SIG-M5 (cell line): ENCODE data around the gene GGT6.
"Not testable (repeated sequence)": the region's sequence is repeated elsewhere in the genome, so short reads cannot be mapped to it uniquely, and the experiment has no call there.

Source experiments
- DNase-seq: peaks from one replicate; lab custom pipeline; 2025; lab: John Stamatoyannopoulos, UW

The GGT6 gene, protein sequence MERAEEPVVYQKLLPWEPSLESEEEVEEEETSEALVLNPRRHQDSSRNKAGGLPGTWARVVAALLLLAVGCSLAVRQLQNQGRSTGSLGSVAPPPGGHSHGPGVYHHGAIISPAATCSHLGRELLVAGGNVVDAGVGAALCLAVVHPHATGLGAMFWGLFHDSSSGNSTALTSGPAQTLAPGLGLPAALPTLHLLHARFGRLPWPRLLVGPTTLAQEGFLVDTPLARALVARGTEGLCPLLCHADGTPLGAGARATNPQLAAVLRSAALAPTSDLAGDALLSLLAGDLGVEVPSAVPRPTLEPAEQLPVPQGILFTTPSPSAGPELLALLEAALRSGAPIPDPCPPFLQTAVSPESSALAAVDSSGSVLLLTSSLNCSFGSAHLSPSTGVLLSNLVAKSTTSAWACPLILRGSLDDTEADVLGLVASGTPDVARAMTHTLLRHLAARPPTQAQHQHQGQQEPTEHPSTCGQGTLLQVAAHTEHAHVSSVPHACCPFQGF

DNA sequence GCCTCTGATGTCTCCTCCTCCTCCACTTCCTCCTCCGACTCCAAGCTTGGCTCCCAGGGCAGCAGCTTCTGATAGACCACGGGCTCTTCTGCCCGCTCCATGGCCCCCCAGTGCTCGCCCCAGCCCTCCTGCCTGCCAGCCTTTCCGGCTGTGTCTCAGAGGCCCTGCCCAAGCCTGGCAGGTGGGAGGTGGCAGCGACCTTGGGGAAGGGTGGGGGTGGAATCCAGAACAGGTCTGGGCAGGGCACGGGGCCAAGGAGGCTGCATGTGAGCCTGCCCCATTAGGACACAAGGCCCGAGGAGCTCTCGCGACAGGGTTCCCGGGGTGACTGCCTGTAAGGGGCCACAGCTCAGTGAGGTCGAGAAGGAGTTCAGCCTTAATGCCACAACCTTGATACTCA, at the start of gene GGT6:
GGT6 (minus strand) TSS at position 157 of the 400 bp plus-strand sequence; CDS start at position 101, 56 bp downstream.
- no peak for DNase-seq

DNA sequence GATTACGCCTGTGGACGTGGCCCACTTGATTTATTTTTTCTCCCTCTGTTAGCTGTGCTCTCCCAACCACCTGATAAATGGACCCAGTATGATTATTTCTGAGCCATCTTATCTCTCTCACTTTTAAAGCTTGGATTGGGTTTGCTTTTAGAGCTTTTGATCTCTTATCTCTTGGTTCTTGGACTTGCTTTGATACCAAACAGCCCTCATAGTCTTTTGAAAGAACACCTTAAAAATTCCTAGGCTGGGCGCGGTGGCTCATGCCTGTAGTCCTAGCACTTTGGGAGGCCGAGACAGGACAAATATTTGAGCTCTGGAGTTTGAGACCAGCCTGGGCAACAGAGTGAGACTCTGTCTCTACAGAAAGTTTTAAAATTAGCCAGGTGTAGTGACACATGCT, 49.8 kb upstream of the GGT6 start:
- no peak for DNase-seq

DNA sequence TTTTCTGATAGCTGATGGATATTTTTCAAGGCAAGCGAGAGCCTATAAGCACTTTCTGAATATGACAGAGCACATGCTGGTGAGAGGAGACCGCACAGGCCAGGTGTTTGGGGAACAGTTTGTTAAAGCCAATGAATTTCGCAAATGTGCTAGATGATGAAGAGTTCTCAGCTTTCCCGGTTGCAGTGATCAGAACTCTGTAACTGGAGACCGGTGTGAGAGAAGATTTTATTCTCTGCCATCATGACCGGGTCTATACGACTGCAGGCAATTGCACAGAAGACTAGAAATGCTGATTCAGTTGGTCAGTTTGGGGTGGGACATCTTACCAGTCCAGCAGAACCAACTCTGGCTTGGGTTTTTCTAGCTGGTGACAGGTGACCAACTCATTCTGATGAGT, 49.4 kb upstream of the GGT6 start:
- no peak for DNase-seq

DNA sequence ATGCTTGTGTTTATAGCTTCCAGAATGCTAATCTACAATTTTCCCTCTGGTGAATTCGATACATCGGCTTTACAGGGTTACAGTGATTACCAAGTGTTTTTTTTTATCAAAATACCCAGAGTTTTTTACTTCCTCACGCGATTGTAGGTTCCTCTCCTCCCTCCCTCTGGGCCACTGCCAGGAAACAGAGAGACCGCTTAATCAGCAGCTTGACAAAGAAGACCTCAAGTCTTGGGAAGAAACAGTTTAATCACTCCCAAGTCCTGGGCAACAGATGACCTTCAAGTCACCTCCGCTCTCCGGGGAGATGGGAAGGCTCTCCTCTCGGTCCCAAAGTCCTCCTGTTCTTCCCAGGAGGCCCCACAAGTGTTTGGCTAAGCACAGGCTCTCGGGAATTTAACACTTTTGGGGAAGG, 47.4 kb upstream of the GGT6 start:
- DNase-seq = no peak

DNA sequence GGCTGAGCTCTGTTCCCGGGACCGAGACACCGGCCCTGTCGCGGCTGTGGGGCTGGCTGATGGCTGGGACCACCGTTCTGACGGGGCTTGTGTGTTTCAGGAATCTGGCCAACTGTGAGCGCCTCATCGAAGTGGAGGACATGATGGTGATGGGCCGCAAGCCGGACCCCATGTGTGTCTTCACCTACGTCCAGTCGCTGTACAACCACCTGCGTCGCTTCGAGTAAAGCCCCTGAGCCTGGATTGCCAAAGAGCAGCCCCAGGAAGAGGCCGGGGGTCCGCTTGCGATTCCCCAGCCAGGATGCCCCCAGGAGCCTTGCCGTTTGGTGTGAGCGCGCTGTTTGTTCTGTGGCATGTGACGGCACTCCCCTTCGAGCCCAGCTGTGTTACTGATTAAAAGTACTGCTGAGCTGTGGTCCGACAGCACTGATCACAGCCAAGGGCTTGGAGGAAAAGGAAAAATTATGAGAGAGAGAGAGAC, 46.9 kb upstream of the GGT6 start:
- no peak for DNase-seq

DNA sequence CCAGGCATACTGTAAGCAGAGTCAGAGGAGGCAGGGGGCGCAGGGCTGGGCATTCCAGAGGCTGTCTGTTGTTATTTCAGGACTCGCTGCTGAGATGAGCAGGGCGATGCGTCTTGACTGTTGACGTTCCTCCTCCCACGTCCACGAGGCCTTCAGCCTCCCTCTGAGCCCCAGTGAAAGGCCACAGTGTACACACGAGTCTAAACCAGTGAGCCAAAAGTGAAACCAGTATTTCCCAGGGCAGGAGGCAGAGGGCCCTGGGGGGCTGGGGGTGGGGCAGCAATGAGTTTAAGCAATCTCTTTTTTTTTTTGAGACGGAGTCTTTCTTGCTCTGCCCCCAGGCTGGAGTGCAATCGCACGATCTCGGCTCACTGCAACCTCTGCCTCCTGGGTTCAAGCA, 45.4 kb upstream of the GGT6 start:
- DNase-seq = no peak

DNA sequence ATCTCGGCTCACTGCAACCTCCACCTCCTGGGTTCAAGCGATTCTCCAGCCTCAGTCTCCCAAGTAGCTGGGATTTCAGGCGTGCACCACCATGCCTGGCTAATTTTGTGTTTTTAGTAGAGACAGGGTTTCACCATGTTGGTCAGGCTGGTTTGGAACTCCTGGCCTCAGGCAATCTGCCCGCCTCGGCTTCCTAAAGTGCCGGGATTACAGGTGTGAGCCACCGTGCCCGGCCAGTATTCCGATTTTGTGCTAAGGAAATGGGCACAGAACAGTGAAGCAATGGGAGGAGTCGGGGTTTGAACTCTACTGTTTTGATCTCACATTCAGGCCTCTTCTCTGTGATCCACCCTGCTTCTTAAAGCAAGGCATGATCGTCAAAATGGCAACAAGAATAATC, 44.4 kb upstream of the GGT6 start:
- not testable (repeated sequence) for DNase-seq

DNA sequence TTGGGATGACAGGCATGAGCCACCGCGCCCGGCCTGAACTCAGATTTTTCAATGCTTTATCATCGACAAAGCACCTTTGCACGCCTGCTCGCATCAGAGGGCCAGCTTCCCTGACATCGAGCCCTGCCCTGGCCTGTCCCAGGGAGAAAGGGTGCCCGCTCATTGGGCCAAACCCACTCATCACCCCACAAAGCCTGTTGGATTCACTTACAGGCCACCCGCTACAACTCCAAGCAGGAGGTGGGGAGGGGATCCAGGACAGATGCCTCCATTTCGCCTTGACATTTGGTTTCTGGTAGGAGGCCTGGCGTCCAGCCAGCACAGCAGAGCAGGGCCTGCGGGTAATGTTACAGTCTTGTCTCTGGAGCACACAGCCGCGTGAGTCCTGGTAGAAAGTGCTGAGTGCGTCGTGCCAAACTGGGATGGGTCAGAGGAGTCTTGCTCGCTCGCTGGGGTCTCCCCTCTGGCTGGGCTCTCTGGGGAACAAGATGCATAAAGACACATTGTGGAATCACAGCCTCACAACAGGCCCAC, 43.8 kb upstream of the GGT6 start:
- no peak for DNase-seq

DNA sequence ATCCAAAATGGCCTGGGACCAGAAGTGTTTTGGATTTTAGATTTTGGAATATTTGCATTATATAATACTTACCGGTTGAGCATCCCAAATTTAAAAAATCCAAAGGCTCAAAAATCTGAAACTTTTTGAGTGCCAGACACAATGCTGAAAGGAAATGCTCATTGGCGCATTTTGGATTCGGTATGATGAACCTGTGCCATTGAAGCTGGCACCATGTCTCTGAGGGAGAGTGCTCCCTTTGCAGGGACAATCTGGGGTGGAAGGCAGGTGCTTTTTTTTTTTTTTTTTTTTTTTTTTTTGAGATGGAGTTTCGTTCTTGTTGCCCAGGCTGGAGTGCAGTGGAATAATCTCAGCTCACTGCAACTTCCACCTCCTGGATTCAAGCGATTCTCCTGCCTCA, 41.7 kb upstream of the GGT6 start:
- DNase-seq = no peak

DNA sequence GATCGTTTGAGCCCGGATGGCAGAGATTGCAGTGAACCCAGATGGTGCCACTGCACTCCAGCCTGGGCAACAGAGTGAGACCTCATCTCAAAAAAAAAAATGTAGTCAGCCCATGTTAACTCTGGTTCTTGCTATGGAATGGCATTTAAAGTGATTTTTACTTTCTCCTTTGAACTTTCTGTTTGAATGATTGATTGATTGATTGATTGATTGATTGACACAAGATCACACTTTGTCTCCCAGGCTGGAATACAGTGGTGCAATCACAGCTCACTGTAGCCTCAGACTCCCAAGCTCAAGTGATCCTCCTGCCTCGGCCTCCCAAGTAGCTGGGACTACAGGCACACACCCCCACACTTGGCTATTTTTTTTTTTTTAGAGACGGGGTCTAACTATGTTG, 40.9 kb upstream of the GGT6 start:
- no peak for DNase-seq

DNA sequence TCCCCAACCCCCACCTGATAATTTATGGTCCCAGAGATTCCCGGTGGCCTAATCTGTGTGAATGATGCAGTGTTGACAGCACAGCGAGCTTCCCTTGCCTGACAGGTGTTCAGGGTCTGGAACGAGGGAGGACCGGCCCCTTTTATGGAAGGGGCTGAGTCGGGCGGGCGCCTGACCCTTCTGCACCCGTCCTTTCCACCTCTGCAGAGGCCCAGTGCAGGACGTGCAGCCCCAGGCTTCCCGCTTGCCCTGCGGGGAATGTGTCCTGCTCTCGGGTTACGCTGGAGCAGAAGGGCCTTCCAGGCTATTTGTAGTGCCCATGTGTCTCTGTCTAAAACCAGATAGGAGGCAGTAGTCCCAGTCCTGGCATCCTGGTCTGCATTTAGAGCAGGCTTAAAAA, 40.2 kb upstream of the GGT6 start:
- no peak for DNase-seq

DNA sequence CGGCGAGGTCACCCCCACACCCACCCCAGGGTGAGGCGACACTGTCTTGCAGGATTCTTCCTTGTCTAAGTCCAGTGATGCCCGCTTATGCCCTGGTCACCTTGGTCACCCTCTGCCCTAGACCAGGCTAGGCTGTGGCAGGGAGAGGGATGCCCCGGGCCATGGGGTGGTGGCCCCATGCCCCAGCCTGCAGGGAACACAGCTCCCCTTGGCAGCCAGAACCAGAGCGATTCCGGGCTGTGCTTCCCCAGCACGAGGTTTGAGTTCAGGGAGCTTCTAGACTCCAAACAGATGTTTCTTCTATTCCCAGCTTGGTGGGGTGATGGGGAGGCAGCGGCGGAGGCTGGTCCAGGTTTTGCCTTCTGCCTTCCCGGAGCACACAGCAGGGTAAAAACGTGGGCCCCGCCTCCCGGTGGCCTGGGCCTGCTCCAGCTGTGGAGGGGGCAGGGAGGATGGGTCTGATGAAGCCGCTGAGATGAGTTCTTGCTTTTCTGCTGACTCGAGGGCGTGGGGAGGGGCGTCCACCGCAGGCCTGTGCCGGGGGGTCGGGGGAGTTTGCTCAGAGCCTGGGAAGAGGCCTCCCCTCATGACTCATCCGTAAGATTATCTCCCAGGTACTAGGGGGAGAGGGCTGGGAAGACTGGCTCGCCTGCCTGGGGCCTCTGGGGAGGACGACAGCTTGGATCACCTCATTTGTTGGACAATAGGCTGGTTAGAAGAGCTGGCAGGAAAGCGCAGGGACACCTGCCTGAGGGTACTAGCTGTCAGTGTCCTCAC, 39.3 kb upstream of the GGT6 start:
- DNase-seq = no peak

DNA sequence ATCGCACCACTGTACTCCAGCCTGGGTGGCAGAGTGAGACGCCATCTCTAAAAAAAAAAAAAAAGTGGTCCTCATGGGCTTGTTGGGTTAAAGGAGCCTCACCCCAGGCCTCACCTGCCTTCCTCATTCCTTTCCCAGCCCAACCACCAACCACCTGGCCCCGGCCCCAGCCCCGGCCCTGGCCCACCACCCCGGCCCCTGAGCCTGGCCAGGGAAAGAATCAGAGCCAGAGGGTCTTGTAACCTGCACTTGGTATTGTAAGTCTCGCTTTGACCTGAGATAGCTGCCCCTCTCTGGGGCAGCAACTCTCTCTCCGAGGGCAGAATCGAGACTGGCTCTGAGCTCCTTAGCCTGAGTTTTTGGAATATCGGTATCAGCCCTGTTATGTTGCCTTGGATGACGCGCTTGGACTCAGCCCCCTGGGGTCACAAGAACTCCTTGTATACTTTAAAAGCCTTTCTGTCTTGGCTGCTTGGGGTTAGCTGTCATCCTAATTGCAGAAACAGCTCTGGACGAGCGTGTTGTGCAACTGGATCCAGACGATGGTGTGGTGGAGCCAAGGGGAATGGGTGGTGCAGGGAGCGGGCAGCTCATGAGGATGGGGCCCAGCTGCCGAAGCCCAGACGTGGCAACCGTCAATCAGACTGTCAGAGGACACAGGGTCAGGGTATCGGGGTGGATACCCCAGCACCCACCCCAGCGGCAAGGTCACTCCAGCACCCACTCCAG, 38.6 kb upstream of the GGT6 start:
- DNase-seq = no peak

DNA sequence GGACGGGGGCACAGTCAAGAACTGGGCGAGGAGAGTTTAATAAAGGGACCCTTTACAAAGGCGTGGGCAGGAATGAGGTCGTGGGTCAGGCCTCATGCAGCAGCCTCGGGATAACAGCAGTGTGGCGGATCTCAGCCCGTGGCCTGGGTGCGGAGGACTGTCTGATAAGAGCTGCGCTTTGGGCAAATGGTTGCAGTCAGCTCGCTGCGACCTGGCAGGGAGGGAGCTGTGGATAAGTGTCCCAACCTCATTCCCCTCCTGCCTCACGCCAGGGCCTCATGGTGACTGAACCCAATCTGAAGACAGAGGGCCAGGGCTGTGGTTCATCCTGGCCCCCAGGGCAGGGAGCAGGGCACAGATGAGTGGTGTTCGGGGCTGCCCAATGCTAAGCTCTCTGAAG, 37.6 kb upstream of the GGT6 start:
- DNase-seq = no peak

DNA sequence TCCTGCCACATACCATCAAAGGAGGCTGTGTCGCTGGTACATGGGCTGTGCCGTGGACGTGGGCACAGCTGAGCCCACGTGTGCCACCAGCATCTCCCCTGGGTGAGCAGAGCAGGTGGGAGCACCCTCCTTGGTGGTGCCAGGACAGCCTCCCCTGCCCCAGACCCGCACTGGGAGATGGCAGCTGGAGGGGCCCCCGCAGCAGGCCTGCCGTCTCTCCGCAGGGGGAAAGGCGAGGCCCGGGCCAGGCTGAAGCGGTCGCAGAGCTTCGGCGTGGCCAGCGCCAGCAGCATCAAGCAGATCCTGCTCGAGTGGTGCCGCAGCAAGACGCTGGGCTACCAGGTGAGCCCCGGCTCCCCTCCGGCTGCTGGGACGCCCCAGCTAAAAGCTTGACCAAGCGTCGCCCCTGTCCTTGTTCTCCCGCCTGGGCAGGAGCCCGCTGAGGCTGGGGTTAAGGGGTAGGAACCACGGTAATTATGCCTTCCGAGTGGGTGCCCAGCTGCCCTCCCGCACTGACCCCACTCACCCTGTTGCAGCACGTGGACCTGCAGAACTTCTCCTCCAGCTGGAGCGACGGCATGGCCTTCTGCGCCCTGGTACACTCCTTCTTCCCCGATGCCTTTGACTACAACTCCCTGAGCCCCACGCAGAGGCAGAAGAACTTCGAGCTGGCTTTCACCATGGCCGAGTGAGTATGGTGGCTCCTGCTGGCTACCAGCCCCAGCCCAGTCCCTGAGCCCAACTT, 36.4 kb upstream of the GGT6 start:
- DNase-seq = no peak

DNA sequence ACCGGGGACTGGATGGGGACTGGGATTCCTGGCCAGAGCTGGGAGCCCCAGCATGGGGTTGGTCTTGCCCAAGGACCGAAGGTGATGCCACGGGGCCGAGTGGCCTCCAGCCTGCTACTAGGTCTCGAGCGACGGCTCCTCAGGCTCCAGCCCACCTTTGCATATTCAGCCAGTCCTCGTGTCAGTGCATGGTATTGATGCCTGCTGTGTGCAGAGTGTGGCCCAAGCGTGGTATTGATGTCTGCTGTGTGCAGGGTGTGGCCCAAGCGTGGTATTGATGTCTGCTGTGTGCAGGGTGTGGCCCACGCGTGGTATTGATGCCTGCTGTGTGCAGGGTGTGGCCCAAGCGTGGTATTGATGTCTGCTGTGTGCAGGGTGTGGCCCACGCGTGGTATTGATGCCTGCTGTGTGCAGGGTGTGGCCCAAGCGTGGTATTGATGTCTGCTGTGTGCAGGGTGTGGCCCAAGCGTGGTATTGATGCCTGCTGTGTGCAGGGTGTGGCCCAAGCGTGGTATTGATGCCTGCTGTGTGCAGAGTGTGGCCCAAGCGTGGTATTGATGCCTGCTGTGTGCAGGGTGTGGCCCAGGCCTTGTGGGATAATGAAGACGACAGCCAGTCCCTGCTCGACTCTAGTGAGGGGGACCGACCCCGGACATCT, 35.4 kb upstream of the GGT6 start:
- DNase-seq = not testable (repeated sequence)

DNA sequence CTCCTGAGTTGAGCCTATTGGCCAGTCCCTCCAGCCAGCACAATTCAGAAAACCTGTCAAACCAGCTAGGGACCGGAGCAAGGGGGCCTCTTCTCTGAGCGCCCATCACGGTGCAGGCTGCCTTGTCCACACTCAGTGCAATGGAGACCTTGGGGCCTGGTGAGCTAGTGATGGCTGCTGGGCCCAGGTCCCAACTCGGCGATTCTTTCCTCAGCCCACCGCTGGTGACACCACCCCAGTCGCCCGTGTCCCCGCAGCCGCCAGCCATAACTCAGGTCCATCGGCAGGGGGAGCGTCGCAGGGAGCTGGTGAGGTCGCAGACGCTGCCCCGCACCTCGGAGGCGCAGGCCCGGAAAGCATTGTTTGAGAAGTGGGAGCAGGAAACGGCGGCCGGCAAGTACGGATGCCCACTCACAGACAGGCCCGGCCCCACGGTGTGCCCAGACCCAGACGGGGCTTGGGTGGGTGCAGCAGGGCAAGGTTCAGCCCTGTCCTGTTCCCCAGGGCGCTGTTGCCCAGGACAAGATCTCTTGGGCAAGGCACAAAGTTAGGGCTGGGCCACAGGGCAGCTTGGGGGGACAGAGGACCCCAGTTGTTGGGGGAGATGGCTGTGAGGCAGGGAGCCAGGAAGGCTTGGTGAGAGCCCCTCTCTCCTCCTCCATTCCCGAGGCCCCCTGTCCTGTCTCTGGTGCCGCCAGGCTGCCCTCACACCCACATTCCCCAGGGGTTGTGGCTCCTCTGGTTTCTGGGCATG, 34.7 kb upstream of the GGT6 start:
- DNase-seq = no peak

DNA sequence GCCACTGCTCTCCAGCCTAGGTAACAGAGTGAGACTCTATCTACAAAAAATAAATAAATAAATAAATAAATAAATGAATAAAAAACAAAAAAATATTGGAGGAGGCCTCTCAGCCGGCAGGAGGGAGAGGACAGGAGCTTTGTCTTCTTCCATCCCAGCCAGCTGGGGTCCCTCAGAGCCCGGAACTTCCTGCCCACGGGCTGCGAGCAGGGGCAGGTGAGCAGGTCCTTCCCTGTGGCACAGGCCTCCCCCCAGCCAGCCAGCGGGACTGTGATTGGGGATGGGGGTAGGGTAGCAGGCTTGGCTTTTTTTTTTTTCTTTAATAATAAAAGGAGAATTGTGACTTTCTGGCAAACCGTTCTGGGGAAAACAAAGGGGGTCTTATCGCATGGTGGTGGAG, 34.0 kb upstream of the GGT6 start:
- DNase-seq = no peak

DNA sequence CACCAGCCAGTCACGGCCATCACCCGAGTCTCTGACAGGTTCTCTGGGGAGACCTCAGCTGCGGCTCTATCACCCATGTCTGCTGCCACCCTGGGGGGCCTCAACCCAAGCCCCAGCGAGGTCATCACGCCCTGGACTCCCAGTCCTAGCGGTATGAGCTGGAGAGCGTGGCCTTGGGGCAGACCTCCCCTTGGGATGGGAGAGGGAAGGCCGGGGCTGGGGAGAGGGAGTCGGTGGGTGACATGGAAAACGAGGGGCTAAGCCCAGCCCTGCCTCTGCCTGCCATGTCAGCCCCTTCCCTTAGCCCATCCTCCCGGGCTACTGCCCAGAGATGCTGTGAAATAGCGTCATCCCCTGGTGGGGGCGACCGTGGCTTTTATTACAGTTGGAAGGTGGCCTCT, 32.6 kb upstream of the GGT6 start:
- no peak for DNase-seq
